Caco-2 (cell line): ENCODE measurements around the gene SGF29. TPM values are rescaled to one million over a fixed set of nuclear protein-coding genes. Genes with fewer than 3 reads are reported as not detected.

Source experiments
- BruUV-seq: library from RNA; stranded (reverse); fragments of 400-500 nt; replicated peaks from 2 replicates; lab custom pipeline; 2021; lab: Mats Ljungman, UMichigan
- CTCF ChIA-PET: fragments of 300-600 bp; sonication (Branson Sonifier 250); formaldehyde crosslinking; loops from one replicate; lab custom pipeline; 2022; ENCODE audit warnings: antibody characterized with exemption; lab: Charles Lee
- POLR2A ChIA-PET: fragments of 300-600 bp; sonication (Branson Sonifier 250); formaldehyde crosslinking; loops from one replicate; lab custom pipeline; 2022; ENCODE audit warnings: antibody characterized with exemption; lab: Charles Lee
- DNase-seq, 2 experiments: peaks; one replicate each; pipeline versions ENCODE4 v3.0.0 to v3.0.0-alpha.2; 2020 to 2022
- H3K27me3 ChIP-seq: replicated peaks from 2 replicates; pipeline ENCODE4 v1.6.0; 2011; ENCODE audit warnings: low read length; ENCODE audit not compliant: control insufficient read depth, insufficient read depth
- H3K36me3 ChIP-seq: 2 replicates; pipeline ENCODE4 v1.5.1; 2011; ENCODE audit warnings: low read length; ENCODE audit not compliant: control insufficient read depth, insufficient read depth
- H3K4me1 ChIP-seq: fragments of 250-450 bp; sonication (Bioruptor Pico); 2 replicates; pipeline ENCODE4 v1.5.1; 2020; ENCODE audit warnings: mild to moderate bottlenecking
- H3K4me3 ChIP-seq: 2 replicates; pipeline ENCODE4 v1.5.1; 2011; ENCODE audit warnings: low read depth, mild to moderate bottlenecking, control low read depth, low read length
- H3K9me3 ChIP-seq: fragments of 250-450 bp; sonication (Bioruptor Pico); 2 replicates; pipeline ENCODE4 v1.5.1; 2020; ENCODE audit warnings: mild to moderate bottlenecking, moderate library complexity
- H3K27ac Mint-ChIP-seq: one replicate; pipeline ENCODE4 v1.8.0; 2022; ENCODE audit warnings: mixed read lengths; ENCODE audit not compliant: unreplicated experiment
- H3K27me3 Mint-ChIP-seq: one replicate; pipeline ENCODE4 v1.8.0; 2022; ENCODE audit warnings: mixed read lengths; ENCODE audit not compliant: insufficient read depth, unreplicated experiment
- H3K36me3 Mint-ChIP-seq: one replicate; pipeline ENCODE4 v1.8.0; 2022; ENCODE audit warnings: mild to moderate bottlenecking, mixed read lengths; ENCODE audit not compliant: insufficient read depth, unreplicated experiment
- H3K4me1 Mint-ChIP-seq: one replicate; pipeline ENCODE4 v1.8.0; 2022; ENCODE audit warnings: low read depth, mixed read lengths; ENCODE audit not compliant: unreplicated experiment
- H3K4me3 Mint-ChIP-seq: one replicate; pipeline ENCODE4 v1.8.0; 2022; ENCODE audit warnings: mild to moderate bottlenecking, moderate library complexity, mixed read lengths; ENCODE audit not compliant: unreplicated experiment
- H3K9me3 Mint-ChIP-seq: one replicate; pipeline ENCODE4 v1.8.0; 2022; ENCODE audit warnings: mixed read lengths; ENCODE audit not compliant: unreplicated experiment
- CTCF ChIP-seq, 2 experiments: fragments of 200-600 bp in 1 of 2; IDR thresholded peaks; 1 replicate in 1 of 2; 2 replicates in 1 of 2; pipeline versions ENCODE4 v1.5.1 to v1.8.0; 2011 to 2022; ENCODE audit warnings: antibody characterized with exemption in 1 of 2, control low read depth in 1 of 2, inconsistent platforms in 1 of 2, low read depth in 1 of 2, low read length in 1 of 2, mild to moderate bottlenecking in 1 of 2, moderate library complexity in 1 of 2; ENCODE audit not compliant: insufficient read depth in 1 of 2, severe bottlenecking in 1 of 2, unreplicated experiment in 1 of 2
- intact Hi-C: fragments of 100-400 bp; cut with micrococcal nuclease; formaldehyde crosslinking; loops from one replicate; pipeline ENCODE4 v1.10.0; 2022; ENCODE audit not compliant: unreplicated experiment
- total RNA-seq: library from RNA; stranded (reverse); gene quantifications from 2 replicates; pipeline ENCODE4 v1.2.3, GENCODE V29; 2022

SGF29 gene
- total RNA-seq, 1 experiment from 2014 or later: 29.8 TPM

GRCh38 chr16:28537964-28538732 is 15.6 kb upstream of the SGF29 start:
- Mint-ChIP-seq H3K27ac (peak overlapping the region; percentile 77), H3K27me3 (no peaks in the 10 kb centered on the region), H3K36me3 (peaks cover 6% of the 10 kb centered on the region), H3K4me3 (no peak overlapping the region), H3K9me3 (peaks cover 6% of the 10 kb centered on the region), H3K4me1 (peaks cover 13% of the 10 kb centered on the region)
- ChIA-PET POLR2A (no interaction called here), CTCF (no interaction called here)
- no peaks in the 10 kb centered on the region for H3K36me3 ChIP-seq
- intact Hi-C loops: loop anchor here (1.0 kb wide), 1 partner anchor 8 kb away; no protein-coding TSS in a partner anchor
- H3K9me3 ChIP-seq: no peaks in the 10 kb centered on the region
- no peak for TF ChIP-seq CTCF (IDR thresholded peaks at IDR 0.05; ENCODE audit: insufficient read depth in 1 of 2, low read depth in 1 of 2, low read length in 1 of 2, severe bottlenecking in 1 of 2, unreplicated experiment in 1 of 2)
- no peak overlapping the region for H3K4me3 ChIP-seq
- no peak for DNase-seq
- peaks cover 8% of the 10 kb centered on the region for H3K4me1 ChIP-seq
- no TSS peak for BruUV-seq
- no peaks in the 10 kb centered on the region for H3K27me3 ChIP-seq

GRCh38 chr16:28538733-28539596 is 14.8 kb upstream of the SGF29 start, which contains the start of gene NUPR1:
NUPR1 (minus strand) TSS chr16:28538974; CDS start chr16:28538907, 67 bp downstream.
- H3K36me3 Mint-ChIP-seq: peaks cover 6% of the 10 kb centered on the region
- Histone ChIP-seq H3K4me1 (peaks cover 3% of the 10 kb centered on the region; the same call in 1 of the 2 replicates), H3K4me3 (no peak within 1 kb of the TSS), H3K27me3 (no peaks in the 10 kb centered on the region), H3K9me3 (no peaks in the 10 kb centered on the region), H3K36me3 (no peaks in the 10 kb centered on the region)
- intact Hi-C loops: loop anchor here (1.0 kb wide), 1 partner anchor 9 kb away; no protein-coding TSS in a partner anchor
- H3K9me3 Mint-ChIP-seq: peaks cover 6% of the 10 kb centered on the region
- CTCF ChIA-PET: interaction anchor here (0.6 to 0.7 kb wide), 2 partner anchors 9 to 15 kb away, joined by 3 read pairs; partner anchors contain the start of gene SGF29
- peak within 1 kb of the TSS; percentile 53 for H3K4me3 Mint-ChIP-seq
- DNase-seq: no peak
- no peaks in the 10 kb centered on the region for H3K27me3 Mint-ChIP-seq
- BruUV-seq: no TSS peak
- peak within 1 kb of the TSS; percentile 77 for H3K27ac Mint-ChIP-seq
- POLR2A ChIA-PET: no interaction called here
- no peak for TF ChIP-seq CTCF (IDR thresholded peaks at IDR 0.05; ENCODE audit: insufficient read depth in 1 of 2, low read depth in 1 of 2, low read length in 1 of 2, severe bottlenecking in 1 of 2, unreplicated experiment in 1 of 2)
- H3K4me1 Mint-ChIP-seq: peaks cover 13% of the 10 kb centered on the region

- no peak overlapping the region for H3K4me3 ChIP-seq
- ChIA-PET CTCF (interaction anchor here (1.0 kb wide), 2 partner anchors 14 kb away, joined by 4 to 5 read pairs; no protein-coding TSS in a partner anchor), POLR2A (interaction anchor here (1.1 kb wide), 1 partner anchor 14 kb away, joined by 5 read pairs; no protein-coding TSS in a partner anchor)
- no peak for DNase-seq
- H3K36me3 ChIP-seq: no peaks in the 10 kb centered on the region
- Mint-ChIP-seq H3K27me3 (no peaks in the 10 kb centered on the region), H3K4me3 (no peak overlapping the region), H3K4me1 (peaks cover 13% of the 10 kb centered on the region), H3K9me3 (peaks cover 6% of the 10 kb centered on the region), H3K27ac (no peak overlapping the region), H3K36me3 (peaks cover 6% of the 10 kb centered on the region)
- peaks cover 3% of the 10 kb centered on the region; the same call in 1 of the 2 replicates for H3K4me1 ChIP-seq
- intact Hi-C loops: no loop called here
- BruUV-seq: no TSS peak
- TF ChIP-seq CTCF (IDR thresholded peaks at IDR 0.05; ENCODE audit: insufficient read depth in 1 of 2, low read depth in 1 of 2, low read length in 1 of 2, severe bottlenecking in 1 of 2, unreplicated experiment in 1 of 2): no peak
- H3K27me3 ChIP-seq: no peaks in the 10 kb centered on the region
- no peaks in the 10 kb centered on the region for H3K9me3 ChIP-seq
Measured at GRCh38 chr16:28540346-28540745, 13.4 kb upstream of the SGF29 start.
